ENCODE results near the gene SPTBN5. TPM values are rescaled to one million over a fixed set of nuclear protein-coding genes. Genes with fewer than 3 reads are reported as not detected.
A peak's percentile ranks its signal among the peaks of the same experiment; 100 is the strongest.

SPTBN5 gene
- total and polyA plus RNA-seq, 2 experiments from 2014 or later, result 0.57 to 1.1 TPM

DNA sequence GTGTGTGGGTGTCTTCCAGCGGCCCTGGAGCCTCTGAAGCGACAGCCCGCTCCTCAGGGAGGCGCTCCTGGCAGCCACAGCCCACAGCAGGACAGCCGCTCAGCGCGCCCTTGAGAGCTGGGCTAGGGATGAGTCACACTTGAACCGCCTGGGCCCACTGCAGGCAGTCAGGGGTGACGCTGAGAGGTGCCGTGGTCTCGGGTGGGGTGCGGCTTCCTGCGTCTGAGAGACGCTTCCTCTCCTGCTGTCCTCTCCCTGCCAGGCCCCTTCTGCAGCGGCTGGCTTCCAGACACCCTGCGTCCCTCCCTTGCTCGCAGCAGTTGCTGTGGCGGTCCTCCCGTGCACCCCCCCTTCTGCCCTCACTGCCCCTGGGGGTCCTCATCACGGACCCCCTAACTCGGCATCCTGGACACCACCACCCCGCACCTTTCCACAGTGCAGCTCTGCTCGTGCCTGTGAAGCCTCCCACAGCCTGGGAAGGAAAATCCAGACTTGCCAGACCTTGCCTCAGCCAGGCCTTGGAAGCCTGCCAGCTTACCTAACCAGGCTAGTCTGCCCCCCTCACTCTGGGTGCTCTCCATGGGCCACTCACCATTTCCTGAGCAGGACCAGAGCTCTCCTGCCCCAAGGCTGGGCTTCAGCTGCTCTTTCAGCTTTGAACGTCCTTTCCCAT lies 1.1 kb upstream of the SPTBN5 start:
- H3K36me3 Mint-ChIP-seq (ENCODE audit: low read depth), result peaks cover 8% of the 10 kb centered on the region; the same call in 2 of the 3 replicates
- no peaks in the 10 kb centered on the region for H3K79me2 ChIP-seq (replicated peaks; ENCODE audit: insufficient read depth)
- peak; percentile 36 for DNase-seq (ENCODE audit: low spot score)
- H3K4me3 ChIP-seq, result no peak overlapping the region
- no peak overlapping the region for H2AFZ ChIP-seq
- H3K27ac Mint-ChIP-seq, result no peak overlapping the region
- ATAC-seq, result peak; percentile 62
- no peaks in the 10 kb centered on the region for H3K4me1 ChIP-seq (ENCODE audit: insufficient read depth)
- no peak overlapping the region for H3K4me3 Mint-ChIP-seq
- H3K27ac ChIP-seq (ENCODE audit: low read depth), result no peak overlapping the region
- H3K36me3 ChIP-seq (ENCODE audit: insufficient read depth), result no peaks in the 10 kb centered on the region; the same call in 1 of the 2 replicates
- H3K27me3 Mint-ChIP-seq (ENCODE audit: insufficient read depth, low read depth, poor library complexity), result peaks cover 12% of the 10 kb centered on the region
- no peaks in the 10 kb centered on the region for H3F3A ChIP-seq (replicated peaks; ENCODE audit: low read depth)
- H3K4me2 ChIP-seq, result no peak overlapping the region
- TF ChIP-seq EZH2phosphoT487 (IDR thresholded peaks at IDR 0.05; ENCODE audit: unreplicated experiment), result no peak
- TF ChIP-seq, protein P1, sequence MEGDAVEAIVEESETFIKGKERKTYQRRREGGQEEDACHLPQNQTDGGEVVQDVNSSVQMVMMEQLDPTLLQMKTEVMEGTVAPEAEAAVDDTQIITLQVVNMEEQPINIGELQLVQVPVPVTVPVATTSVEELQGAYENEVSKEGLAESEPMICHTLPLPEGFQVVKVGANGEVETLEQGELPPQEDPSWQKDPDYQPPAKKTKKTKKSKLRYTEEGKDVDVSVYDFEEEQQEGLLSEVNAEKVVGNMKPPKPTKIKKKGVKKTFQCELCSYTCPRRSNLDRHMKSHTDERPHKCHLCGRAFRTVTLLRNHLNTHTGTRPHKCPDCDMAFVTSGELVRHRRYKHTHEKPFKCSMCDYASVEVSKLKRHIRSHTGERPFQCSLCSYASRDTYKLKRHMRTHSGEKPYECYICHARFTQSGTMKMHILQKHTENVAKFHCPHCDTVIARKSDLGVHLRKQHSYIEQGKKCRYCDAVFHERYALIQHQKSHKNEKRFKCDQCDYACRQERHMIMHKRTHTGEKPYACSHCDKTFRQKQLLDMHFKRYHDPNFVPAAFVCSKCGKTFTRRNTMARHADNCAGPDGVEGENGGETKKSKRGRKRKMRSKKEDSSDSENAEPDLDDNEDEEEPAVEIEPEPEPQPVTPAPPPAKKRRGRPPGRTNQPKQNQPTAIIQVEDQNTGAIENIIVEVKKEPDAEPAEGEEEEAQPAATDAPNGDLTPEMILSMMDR (conservative IDR thresholded peaks at IDR 0.05; ENCODE audit: low read depth in 2 of 2), result 0 out of 4 replicates have a peak, but pooled peaks of 1 of the 2 experiments have one; percentile 7
- TF ChIP-seq, protein P2, sequence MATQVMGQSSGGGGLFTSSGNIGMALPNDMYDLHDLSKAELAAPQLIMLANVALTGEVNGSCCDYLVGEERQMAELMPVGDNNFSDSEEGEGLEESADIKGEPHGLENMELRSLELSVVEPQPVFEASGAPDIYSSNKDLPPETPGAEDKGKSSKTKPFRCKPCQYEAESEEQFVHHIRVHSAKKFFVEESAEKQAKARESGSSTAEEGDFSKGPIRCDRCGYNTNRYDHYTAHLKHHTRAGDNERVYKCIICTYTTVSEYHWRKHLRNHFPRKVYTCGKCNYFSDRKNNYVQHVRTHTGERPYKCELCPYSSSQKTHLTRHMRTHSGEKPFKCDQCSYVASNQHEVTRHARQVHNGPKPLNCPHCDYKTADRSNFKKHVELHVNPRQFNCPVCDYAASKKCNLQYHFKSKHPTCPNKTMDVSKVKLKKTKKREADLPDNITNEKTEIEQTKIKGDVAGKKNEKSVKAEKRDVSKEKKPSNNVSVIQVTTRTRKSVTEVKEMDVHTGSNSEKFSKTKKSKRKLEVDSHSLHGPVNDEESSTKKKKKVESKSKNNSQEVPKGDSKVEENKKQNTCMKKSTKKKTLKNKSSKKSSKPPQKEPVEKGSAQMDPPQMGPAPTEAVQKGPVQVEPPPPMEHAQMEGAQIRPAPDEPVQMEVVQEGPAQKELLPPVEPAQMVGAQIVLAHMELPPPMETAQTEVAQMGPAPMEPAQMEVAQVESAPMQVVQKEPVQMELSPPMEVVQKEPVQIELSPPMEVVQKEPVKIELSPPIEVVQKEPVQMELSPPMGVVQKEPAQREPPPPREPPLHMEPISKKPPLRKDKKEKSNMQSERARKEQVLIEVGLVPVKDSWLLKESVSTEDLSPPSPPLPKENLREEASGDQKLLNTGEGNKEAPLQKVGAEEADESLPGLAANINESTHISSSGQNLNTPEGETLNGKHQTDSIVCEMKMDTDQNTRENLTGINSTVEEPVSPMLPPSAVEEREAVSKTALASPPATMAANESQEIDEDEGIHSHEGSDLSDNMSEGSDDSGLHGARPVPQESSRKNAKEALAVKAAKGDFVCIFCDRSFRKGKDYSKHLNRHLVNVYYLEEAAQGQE (IDR thresholded peaks at IDR 0.05; ENCODE audit: unreplicated experiment), result no peak
- TF ChIP-seq JUNB (IDR thresholded peaks at IDR 0.05; ENCODE audit: unreplicated experiment), result no peak
- no peak for TF ChIP-seq NANOG (IDR thresholded peaks at IDR 0.05; ENCODE audit: borderline replicate concordance)
- TF ChIP-seq ZNF331 (CRISPR knock-in tag; IDR thresholded peaks at IDR 0.05; ENCODE audit: low read depth), result no peak
- TF ChIP-seq, protein P3, sequence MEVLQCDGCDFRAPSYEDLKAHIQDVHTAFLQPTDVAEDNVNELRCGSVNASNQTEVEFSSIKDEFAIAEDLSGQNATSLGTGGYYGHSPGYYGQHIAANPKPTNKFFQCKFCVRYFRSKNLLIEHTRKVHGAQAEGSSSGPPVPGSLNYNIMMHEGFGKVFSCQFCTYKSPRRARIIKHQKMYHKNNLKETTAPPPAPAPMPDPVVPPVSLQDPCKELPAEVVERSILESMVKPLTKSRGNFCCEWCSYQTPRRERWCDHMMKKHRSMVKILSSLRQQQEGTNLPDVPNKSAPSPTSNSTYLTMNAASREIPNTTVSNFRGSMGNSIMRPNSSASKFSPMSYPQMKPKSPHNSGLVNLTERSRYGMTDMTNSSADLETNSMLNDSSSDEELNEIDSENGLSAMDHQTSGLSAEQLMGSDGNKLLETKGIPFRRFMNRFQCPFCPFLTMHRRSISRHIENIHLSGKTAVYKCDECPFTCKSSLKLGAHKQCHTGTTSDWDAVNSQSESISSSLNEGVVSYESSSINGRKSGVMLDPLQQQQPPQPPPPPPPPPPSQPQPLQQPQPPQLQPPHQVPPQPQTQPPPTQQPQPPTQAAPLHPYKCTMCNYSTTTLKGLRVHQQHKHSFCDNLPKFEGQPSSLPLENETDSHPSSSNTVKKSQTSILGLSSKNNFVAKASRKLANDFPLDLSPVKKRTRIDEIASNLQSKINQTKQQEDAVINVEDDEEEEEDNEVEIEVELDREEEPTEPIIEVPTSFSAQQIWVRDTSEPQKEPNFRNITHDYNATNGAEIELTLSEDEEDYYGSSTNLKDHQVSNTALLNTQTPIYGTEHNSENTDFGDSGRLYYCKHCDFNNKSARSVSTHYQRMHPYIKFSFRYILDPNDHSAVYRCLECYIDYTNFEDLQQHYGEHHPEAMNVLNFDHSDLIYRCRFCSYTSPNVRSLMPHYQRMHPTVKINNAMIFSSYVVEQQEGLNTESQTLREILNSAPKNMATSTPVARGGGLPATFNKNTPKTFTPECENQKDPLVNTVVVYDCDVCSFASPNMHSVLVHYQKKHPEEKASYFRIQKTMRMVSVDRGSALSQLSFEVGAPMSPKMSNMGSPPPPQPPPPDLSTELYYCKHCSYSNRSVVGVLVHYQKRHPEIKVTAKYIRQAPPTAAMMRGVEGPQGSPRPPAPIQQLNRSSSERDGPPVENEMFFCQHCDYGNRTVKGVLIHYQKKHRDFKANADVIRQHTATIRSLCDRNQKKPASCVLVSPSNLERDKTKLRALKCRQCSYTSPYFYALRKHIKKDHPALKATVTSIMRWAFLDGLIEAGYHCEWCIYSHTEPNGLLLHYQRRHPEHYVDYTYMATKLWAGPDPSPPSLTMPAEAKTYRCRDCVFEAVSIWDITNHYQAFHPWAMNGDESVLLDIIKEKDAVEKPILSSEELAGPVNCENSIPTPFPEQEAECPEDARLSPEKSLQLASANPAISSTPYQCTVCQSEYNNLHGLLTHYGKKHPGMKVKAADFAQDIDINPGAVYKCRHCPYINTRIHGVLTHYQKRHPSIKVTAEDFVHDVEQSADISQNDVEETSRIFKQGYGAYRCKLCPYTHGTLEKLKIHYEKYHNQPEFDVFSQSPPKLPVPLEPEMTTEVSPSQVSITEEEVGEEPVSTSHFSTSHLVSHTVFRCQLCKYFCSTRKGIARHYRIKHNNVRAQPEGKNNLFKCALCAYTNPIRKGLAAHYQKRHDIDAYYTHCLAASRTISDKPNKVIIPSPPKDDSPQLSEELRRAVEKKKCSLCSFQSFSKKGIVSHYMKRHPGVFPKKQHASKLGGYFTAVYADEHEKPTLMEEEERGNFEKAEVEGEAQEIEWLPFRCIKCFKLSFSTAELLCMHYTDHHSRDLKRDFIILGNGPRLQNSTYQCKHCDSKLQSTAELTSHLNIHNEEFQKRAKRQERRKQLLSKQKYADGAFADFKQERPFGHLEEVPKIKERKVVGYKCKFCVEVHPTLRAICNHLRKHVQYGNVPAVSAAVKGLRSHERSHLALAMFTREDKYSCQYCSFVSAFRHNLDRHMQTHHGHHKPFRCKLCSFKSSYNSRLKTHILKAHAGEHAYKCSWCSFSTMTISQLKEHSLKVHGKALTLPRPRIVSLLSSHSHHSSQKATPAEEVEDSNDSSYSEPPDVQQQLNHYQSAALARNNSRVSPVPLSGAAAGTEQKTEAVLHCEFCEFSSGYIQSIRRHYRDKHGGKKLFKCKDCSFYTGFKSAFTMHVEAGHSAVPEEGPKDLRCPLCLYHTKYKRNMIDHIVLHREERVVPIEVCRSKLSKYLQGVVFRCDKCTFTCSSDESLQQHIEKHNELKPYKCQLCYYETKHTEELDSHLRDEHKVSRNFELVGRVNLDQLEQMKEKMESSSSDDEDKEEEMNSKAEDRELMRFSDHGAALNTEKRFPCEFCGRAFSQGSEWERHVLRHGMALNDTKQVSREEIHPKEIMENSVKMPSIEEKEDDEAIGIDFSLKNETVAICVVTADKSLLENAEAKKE (CRISPR knock-in tag; IDR thresholded peaks at IDR 0.05), result no peak
- TF ChIP-seq, protein P4, sequence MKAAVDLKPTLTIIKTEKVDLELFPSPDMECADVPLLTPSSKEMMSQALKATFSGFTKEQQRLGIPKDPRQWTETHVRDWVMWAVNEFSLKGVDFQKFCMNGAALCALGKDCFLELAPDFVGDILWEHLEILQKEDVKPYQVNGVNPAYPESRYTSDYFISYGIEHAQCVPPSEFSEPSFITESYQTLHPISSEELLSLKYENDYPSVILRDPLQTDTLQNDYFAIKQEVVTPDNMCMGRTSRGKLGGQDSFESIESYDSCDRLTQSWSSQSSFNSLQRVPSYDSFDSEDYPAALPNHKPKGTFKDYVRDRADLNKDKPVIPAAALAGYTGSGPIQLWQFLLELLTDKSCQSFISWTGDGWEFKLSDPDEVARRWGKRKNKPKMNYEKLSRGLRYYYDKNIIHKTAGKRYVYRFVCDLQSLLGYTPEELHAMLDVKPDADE (IDR thresholded peaks at IDR 0.05), result no peak
- no peaks in the 10 kb centered on the region; the same call in 1 of the 2 replicates for H4K20me1 ChIP-seq (replicated peaks; ENCODE audit: insufficient read depth)
- H3K9me2 ChIP-seq (ENCODE audit: insufficient read depth), result no peaks in the 10 kb centered on the region
- H3K27me3 ChIP-seq (ENCODE audit: insufficient read depth), result no peaks in the 10 kb centered on the region
- no peaks in the 10 kb centered on the region for H3K9me3 Mint-ChIP-seq
- H3K4me1 Mint-ChIP-seq, result no peaks in the 10 kb centered on the region; the same call in 2 of the 3 replicates
